Muscle layer of colon (tissue), 2 donors: ENCODE data around the gene CASQ2.

Experiments
- H3K27ac ChIP-seq: one replicate; pipeline ENCODE4 v1.7.0; 2013; ENCODE audit warnings: low read depth, mild to moderate bottlenecking, low read length, moderate library complexity
- H3K27me3 ChIP-seq, 2 donors: one replicate each; pipeline ENCODE4 v1.7.0; 2013; ENCODE audit warnings: low read length in 2 of 2, mild to moderate bottlenecking in 2 of 2; ENCODE audit not compliant: insufficient read depth in 2 of 2, control insufficient read depth in 1 of 2
- H3K36me3 ChIP-seq: one replicate; pipeline ENCODE4 v1.7.0; 2013; ENCODE audit warnings: mild to moderate bottlenecking, low read length; ENCODE audit not compliant: insufficient read depth
- H3K4me1 ChIP-seq: one replicate; pipeline ENCODE4 v1.7.0; 2013; ENCODE audit warnings: mild to moderate bottlenecking, low read length; ENCODE audit not compliant: insufficient read depth
- H3K4me3 ChIP-seq, 2 donors: one replicate each; pipeline ENCODE4 v1.7.0; 2013; ENCODE audit warnings: low read length in 2 of 2, low read depth in 1 of 2, mild to moderate bottlenecking in 1 of 2, moderate library complexity in 1 of 2
- H3K9ac ChIP-seq: one replicate; pipeline ENCODE4 v1.7.0; 2013; ENCODE audit warnings: low read length
- H3K9me3 ChIP-seq: one replicate; pipeline ENCODE4 v1.7.0; 2013; ENCODE audit warnings: mild to moderate bottlenecking, low read length
- donor health status: abdominal sarcoma.
- donor health status: Adenocarcinoma of cecum.

Gene CASQ2

DNA sequence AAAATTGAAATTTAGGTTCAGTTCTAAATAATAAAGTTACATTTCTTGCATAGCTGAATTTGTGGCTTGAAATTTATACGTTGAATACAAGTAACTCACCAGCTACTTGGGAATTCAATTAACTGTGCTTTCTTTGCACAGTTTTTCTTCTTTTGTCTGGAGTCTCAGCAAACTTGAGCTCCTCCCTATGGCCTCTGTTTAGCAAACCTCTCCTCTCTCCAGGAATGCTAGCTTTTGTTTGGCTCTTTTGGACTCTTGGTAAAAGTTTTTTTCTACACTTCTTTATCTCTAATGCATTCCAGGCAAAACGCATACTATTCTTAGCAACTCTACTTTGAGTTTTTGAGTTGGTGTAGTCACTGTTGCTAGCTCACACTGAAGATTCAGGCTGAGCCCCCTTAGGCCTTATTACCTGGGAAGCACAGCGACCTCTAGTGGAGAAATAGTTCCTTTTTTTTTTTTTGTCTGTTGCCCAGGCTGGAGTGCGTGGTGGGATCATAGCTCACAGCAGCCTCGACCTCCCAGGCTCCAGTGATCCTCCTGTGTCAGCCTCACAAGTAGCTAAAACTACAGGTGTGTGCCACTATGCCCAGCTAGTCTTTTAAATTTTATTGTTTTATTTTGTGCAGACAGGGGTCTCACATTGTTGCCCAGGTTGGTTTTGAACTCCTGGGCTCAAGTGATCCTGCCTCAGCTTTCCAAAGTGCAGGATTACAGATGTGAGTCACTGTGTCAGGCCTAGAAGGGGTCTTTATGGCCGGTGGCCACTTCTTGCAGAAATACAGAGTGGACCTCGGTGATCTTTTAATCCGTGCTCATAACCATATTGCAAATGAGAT, 61.7 kb downstream of the CASQ2 start:
- H3K36me3 ChIP-seq = peaks cover 4% of the 10 kb centered on the region
- peaks cover 7% of the 10 kb centered on the region for H3K4me1 ChIP-seq
- H3K9ac ChIP-seq = no peak overlapping the region
- no peaks in the 10 kb centered on the region for H3K27me3 ChIP-seq
- no peak overlapping the region for H3K27ac ChIP-seq
- no peaks in the 10 kb centered on the region for H3K9me3 ChIP-seq
- H3K4me3 ChIP-seq = no peak overlapping the region

DNA sequence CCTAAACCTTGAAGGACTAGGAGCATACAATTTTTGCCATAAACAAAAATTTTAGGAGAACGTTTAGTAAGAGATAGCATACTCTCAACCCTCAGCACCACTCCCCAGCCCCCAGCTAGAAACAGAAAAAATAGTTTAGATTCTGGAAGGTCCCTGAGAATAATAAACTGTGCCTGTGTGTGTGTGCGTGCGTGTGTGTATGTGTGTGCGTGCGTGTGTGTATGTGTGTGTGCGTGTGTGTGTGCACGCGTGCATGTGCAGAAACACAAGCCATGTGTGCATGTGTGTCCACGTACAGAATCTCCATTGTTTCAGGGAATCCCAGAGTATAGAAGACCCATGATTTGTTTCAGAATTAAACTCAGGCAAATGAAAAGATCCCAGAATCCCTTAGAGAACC, 62.6 kb downstream of the CASQ2 start:
- no peak overlapping the region for H3K27ac ChIP-seq
- H3K4me1 ChIP-seq = peaks cover 7% of the 10 kb centered on the region
- H3K4me3 ChIP-seq = no peak overlapping the region
- H3K9ac ChIP-seq = no peak overlapping the region
- no peaks in the 10 kb centered on the region for H3K9me3 ChIP-seq
- peaks cover 6% of the 10 kb centered on the region for H3K36me3 ChIP-seq
- no peaks in the 10 kb centered on the region for H3K27me3 ChIP-seq

DNA sequence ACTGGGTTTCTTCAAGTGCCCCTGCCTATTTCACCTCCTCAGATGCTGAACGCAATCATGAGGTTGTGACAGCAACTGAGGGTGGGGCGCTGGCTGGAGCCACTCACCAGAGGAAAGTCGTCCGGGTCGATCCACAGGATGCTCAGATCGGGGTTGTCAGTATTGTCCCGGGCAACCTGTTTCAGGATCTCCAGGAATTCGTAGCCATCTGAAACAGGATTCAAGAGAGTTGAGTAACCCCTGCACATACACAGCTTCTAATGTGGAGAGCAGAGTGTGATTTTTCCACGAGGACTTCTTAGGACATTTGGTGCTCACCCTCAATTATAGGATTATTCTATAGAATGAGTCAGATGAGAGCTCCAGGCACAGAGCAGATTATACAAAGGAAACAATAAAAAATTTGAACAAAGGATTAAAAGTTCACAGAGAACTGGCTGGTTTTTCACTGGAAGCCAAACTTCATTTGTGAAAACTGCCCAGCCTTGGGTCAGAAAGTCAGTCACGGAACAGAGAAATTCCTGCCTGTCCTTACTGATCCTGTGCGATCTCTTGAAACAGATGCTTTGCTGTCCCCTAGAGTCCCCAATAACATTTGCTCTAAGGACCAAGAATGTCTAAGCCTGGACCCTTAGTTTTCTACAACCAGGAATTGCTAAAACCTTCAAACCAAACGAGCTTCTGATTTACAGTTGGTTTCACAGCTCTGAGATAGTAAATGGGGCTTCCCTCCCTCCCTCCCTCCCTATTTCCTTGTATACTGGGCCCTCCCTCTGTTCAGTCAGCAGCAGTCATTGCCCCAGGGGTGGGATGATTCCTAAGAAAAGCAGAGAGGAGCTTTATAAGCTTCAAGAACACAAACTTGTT, 63.2 kb downstream of the CASQ2 start:
- H3K9ac ChIP-seq = no peak overlapping the region
- peaks cover 8% of the 10 kb centered on the region for H3K36me3 ChIP-seq
- no peak overlapping the region for H3K27ac ChIP-seq
- H3K4me1 ChIP-seq = peaks cover 7% of the 10 kb centered on the region
- H3K4me3 ChIP-seq = no peak overlapping the region
- no peaks in the 10 kb centered on the region for H3K27me3 ChIP-seq
- H3K9me3 ChIP-seq = no peaks in the 10 kb centered on the region

- Histone ChIP-seq H3K27ac (no peak overlapping the region), H3K27me3 (no peaks in the 10 kb centered on the region), H3K36me3 (peaks cover 8% of the 10 kb centered on the region)
These were observed 65.6 kb downstream of the CASQ2 start for GRCh38 chr1:115702959-115703358.

DNA sequence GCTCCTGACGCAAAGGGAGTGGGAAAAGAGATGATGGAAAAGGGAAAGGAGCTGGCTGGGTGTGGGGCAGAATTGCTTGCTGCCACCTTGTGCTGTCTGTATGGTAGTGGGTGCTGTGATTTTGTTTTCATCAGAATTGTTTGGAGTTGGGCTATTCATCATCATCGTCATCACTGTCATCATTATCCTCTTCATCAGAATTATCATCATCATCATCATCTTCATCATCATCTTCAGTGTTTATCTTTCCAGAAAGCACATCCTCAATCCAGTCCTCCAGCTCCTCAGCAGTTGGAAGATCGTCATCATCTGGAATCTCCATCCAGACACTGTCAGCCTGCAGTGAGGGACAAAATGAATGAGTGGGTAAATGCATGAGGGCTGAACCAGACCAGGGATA, 67.4 kb downstream of the CASQ2 start:
- peaks cover 8% of the 10 kb centered on the region for H3K36me3 ChIP-seq
- H3K4me1 ChIP-seq = peaks cover 7% of the 10 kb centered on the region
- no peak overlapping the region for H3K9ac ChIP-seq
- H3K4me3 ChIP-seq = no peak overlapping the region
- H3K9me3 ChIP-seq = no peaks in the 10 kb centered on the region
- no peak overlapping the region for H3K27ac ChIP-seq
- no peaks in the 10 kb centered on the region for H3K27me3 ChIP-seq

More at GRCh38 chr1:115702959-115703358, 65.6 kb downstream of the CASQ2 start:
- H3K9ac ChIP-seq = no peak overlapping the region
- no peak overlapping the region for H3K4me3 ChIP-seq
- peaks cover 7% of the 10 kb centered on the region for H3K4me1 ChIP-seq
- no peaks in the 10 kb centered on the region for H3K9me3 ChIP-seq

- Histone ChIP-seq H3K4me1 (no peaks in the 10 kb centered on the region), H3K4me3 (no peak overlapping the region), H3K27me3 (no peaks in the 10 kb centered on the region), H3K27ac (no peak overlapping the region), H3K36me3 (peaks cover 9% of the 10 kb centered on the region), H3K9me3 (no peaks in the 10 kb centered on the region), H3K9ac (no peak overlapping the region)
These were observed 70.9 kb downstream of the CASQ2 start for GRCh38 chr1:115697619-115698018.

GRCh38 chr1:115694805-115695204, 73.7 kb downstream of the CASQ2 start:
- peaks cover 23% of the 10 kb centered on the region for H3K36me3 ChIP-seq
- H3K4me3 ChIP-seq = no peak overlapping the region
- no peak overlapping the region for H3K9ac ChIP-seq
- no peaks in the 10 kb centered on the region for H3K27me3 ChIP-seq
- H3K9me3 ChIP-seq = no peaks in the 10 kb centered on the region
- no peaks in the 10 kb centered on the region for H3K4me1 ChIP-seq
- no peak overlapping the region for H3K27ac ChIP-seq

DNA sequence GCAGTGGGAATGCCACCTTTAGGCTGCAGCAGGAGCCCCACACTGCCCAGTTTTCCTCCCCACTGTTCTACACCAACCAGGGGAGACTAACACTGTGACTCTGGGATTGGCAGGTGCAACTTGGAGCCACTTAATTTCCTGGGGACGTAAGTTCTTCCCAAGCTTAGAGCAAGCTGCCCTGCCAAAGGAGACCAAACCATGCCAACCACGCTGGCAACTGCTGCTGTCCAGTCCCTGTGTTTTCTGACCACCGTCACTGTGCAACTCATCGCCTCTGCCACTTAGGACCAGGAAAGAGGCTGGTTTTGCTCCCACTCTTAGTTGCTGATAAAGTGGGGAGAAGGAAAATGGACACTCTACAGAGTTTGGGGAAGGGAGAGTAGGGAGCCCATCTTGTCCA, 76.3 kb downstream of the CASQ2 start:
- Histone ChIP-seq H3K9ac (no peak overlapping the region), H3K27ac (no peak overlapping the region), H3K27me3 (no peaks in the 10 kb centered on the region), H3K9me3 (no peaks in the 10 kb centered on the region), H3K4me1 (no peaks in the 10 kb centered on the region), H3K4me3 (no peak overlapping the region), H3K36me3 (peaks cover 23% of the 10 kb centered on the region)

- H3K9me3 ChIP-seq = no peaks in the 10 kb centered on the region
- H3K9ac ChIP-seq = no peak overlapping the region
- H3K4me1 ChIP-seq = no peaks in the 10 kb centered on the region
- H3K27me3 ChIP-seq = no peaks in the 10 kb centered on the region
- H3K36me3 ChIP-seq = peaks cover 23% of the 10 kb centered on the region
- no peak overlapping the region for H3K27ac ChIP-seq
- no peak overlapping the region for H3K4me3 ChIP-seq
These were observed 77.5 kb downstream of the CASQ2 start for GRCh38 chr1:115690972-115691371.

DNA sequence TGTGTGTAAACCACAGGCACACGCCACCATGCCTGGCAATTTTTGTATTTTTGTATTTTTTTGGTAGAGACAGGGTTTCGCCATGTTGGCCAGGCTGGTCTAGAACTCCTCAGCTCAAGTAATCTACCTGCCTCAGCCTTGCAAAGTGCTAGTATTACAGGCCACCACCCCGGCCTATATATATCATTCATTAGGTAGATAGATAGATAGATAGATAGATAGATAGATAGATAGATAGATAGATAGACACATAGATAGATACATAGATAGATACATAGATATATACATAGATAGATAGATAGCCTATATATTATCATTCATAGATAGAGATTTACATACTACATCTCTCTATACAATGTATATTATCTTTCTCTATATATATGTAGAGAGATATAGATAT, 80.8 kb downstream of the CASQ2 start:
- Histone ChIP-seq H3K9ac (no peak overlapping the region), H3K27ac (no peak overlapping the region), H3K9me3 (no peaks in the 10 kb centered on the region), H3K36me3 (peaks cover 50% of the 10 kb centered on the region), H3K4me1 (no peaks in the 10 kb centered on the region), H3K4me3 (no peak overlapping the region), H3K27me3 (no peaks in the 10 kb centered on the region)

DNA sequence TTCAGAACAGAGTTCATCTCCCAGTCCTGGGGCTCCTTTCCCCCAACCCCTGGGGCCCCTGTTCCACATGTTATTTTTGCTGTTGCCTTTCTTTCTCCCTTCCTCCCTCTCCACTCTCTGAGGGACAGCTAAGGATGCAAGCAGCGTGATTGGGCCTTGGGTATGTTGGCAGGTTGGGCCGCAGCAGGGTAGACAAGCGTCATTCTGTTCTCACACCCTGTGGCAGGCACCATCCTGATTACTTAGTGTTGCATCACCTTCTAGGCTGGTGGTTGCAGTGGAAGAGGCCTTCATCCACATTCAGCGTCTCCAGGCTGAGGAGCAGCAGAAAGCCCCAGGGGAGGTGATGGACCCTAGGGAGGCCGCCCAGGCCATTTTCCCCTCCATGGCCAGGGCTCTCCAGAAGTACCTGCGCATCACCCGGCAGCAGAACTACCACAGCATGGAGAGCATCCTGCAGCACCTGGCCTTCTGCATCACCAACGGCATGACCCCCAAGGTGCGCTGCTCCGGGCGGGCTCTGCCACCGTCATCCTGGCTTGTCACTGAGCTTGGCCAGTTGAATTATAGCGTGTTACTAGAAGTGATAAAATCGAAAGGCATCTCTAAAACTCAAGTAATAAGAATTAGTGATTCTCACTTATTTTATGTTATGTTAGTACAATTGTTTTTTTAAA, 83.3 kb downstream of the CASQ2 start:
- Histone ChIP-seq H3K27me3 (no peaks in the 10 kb centered on the region), H3K9ac (no peak overlapping the region), H3K36me3 (peaks cover 37% of the 10 kb centered on the region), H3K27ac (no peak overlapping the region), H3K4me1 (peaks cover 8% of the 10 kb centered on the region), H3K9me3 (no peaks in the 10 kb centered on the region), H3K4me3 (no peak overlapping the region)
